HepG2 (cell line): ENCODE measurements around the gene NELFB.

ENCODE experiments used
- BHLHE40 ChIP-seq: IDR thresholded peaks from 2 replicates; pipeline ENCODE4 v1.6.1; 2011; ENCODE audit warnings: low read length, improper control_type of control experiment
- ZBTB1 ChIP-seq: sonication (generic); formaldehyde crosslinking; IDR thresholded peaks from 2 replicates; pipeline ENCODE4 v1.4.0; 2020; ENCODE audit warnings: missing genetic modification reagents, borderline replicate concordance
- ZNF24 ChIP-seq: fragments of 450-650 bp; IDR thresholded peaks from 2 replicates; pipeline ENCODE4 v1.6.1; 2017; ENCODE audit warnings: antibody characterized with exemption, mild to moderate bottlenecking
- TF ChIP-seq, protein P1 (sequence below): sonication (generic); formaldehyde crosslinking; IDR thresholded peaks from 2 replicates; pipeline ENCODE4 v1.4.0; 2020; ENCODE audit warnings: missing genetic modification reagents
- TF ChIP-seq, protein P2 (sequence below): IDR thresholded peaks from 2 replicates; pipeline ENCODE4 v1.6.1; 2016; ENCODE audit warnings: low read depth, control low read depth

DNA sequence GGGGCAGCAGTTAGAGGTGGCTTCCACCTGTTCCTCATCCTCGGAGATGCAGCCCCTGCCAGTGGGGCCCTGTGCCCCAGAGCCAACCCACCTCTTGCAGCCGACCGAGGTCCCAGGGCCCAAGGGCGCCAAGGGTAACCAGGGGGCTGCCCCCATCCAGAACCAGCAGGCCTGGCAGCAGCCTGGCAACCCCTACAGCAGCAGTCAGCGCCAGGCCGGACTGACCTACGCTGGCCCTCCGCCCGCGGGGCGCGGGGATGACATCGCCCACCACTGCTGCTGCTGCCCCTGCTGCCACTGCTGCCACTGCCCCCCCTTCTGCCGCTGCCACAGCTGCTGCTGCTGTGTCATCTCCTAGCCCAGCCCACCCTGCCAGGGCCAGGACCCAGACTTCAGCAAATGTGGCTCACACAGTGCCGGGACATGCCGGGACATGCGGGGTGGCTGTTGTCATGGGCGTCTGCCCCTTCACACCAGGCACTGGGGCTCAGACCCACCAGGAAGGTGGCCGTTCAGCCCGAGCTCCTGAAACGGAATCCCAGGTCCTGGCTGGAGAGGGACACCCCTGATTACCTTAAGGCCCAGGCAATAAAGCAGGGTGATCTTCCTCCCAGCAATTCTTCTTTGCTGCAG lies 29.3 kb upstream of the NELFB start:
- TF ChIP-seq, protein P1, sequence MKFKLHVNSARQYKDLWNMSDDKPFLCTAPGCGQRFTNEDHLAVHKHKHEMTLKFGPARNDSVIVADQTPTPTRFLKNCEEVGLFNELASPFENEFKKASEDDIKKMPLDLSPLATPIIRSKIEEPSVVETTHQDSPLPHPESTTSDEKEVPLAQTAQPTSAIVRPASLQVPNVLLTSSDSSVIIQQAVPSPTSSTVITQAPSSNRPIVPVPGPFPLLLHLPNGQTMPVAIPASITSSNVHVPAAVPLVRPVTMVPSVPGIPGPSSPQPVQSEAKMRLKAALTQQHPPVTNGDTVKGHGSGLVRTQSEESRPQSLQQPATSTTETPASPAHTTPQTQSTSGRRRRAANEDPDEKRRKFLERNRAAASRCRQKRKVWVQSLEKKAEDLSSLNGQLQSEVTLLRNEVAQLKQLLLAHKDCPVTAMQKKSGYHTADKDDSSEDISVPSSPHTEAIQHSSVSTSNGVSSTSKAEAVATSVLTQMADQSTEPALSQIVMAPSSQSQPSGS (CRISPR knock-in tag): no peak
- TF ChIP-seq ZNF24 (no peak), ZBTB1 (no peak), BHLHE40 (no peak)
- TF ChIP-seq, protein P2, sequence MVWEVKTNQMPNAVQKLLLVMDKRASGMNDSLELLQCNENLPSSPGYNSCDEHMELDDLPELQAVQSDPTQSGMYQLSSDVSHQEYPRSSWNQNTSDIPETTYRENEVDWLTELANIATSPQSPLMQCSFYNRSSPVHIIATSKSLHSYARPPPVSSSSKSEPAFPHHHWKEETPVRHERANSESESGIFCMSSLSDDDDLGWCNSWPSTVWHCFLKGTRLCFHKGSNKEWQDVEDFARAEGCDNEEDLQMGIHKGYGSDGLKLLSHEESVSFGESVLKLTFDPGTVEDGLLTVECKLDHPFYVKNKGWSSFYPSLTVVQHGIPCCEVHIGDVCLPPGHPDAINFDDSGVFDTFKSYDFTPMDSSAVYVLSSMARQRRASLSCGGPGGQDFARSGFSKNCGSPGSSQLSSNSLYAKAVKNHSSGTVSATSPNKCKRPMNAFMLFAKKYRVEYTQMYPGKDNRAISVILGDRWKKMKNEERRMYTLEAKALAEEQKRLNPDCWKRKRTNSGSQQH: no peak
